GM18870 (cell line): Measurements from ENCODE around the gene GJB1.

Source experiments
- ATAC-seq: cut with Tn5 transposase; IDR thresholded peaks from one replicate; pipeline ENCODE4 v1.9.1; 2021; ENCODE audit warnings: moderate library complexity; ENCODE audit not compliant: unreplicated experiment

The GJB1 gene

GRCh38 chrX:71214604-71215337, 8.3 kb upstream of the GJB1 start:
- no peak for ATAC-seq

DNA sequence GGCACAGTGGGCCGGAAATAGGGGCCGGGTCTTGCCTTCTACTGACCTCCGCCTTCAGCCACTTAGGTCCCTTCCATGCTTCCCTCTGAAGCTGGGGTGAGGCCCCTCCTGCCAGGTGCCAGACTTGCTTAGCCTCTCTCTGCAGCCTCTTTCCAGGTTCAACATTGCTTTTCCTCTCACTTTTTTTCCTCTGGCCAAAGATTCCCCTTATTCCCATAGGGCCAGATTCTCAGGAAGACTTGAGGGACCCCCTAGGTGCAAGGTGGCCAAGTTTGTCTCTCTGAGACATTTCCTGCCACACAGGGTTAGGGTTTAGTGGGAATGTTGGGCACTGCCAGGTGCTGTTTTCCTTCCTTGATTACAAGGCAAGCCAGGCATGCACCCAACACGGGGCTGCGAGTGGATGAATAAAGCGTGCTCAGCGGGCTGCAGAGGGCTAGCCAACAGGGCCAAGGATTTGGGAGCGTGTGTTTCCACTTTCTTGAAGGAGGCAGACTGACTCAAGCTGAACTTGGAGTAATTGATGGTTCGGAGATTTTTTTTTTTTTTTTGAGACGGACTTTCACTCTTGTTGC, 7.6 kb upstream of the GJB1 start:
- ATAC-seq = no peak

DNA sequence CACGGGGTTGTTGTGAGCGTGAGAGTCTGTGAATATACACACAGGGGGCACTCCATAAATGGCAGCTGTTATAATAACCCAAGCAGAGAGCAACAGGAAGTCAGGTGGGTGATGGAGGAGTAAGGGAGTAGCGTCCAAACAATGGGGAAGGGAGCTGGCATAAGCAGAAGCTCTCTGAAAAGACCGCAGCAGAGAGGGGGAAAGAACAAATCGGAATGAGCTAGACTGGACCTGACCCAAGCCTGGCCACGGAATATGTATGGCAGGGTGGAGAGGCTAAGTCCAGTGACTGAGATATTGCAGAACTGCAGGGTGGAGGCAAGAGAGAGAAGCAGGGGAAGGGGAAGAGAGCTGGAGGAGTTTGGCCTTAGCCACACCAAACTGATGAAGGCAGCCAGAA, 6.5 kb upstream of the GJB1 start:
- no peak for ATAC-seq

DNA sequence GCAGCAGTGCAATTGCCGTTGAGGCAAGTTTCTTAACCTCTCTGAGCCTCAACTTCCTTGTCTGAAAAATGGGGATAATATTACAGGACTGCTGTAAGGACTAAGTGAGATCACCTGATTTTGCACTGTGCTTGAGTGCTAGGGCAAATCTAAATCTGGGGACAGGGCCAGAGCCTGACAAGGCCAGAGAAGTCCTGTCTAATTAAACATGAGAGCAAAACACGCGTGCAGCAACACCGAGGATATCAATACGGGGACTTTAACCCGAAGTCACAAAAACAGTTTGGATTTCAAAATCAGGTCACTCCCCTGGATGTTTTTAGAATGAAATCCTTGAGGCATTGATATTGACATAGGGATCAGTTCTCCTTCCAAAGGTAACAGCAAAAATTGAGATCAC, 5.7 kb upstream of the GJB1 start:
- ATAC-seq = no peak

DNA sequence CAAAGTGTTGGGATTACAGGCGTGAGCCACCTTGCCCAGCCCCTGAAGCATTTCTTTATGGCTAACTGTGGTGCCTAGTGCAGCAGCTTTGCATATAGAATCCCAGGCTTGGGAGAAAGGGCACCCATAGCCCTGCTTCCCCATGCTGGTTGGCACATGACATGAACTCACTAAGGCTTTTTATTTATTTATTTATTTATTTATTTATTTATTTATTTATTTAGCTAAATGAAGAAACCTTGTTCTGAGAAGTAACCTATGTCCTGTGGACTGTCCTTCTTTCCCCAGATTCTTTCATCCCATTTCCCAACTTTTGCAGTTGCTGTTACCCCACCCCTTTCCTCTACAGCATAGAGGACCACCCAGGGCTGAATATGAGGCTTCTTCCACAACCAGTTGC, 1.9 kb upstream of the GJB1 start:
- no peak for ATAC-seq

GRCh38 chrX:71224098-71224708, 1.2 kb downstream of the GJB1 start:
- ATAC-seq = no peak

- no peak for ATAC-seq
Measured at GRCh38 chrX:71225009-71225408, 2.0 kb downstream of the GJB1 start.

DNA sequence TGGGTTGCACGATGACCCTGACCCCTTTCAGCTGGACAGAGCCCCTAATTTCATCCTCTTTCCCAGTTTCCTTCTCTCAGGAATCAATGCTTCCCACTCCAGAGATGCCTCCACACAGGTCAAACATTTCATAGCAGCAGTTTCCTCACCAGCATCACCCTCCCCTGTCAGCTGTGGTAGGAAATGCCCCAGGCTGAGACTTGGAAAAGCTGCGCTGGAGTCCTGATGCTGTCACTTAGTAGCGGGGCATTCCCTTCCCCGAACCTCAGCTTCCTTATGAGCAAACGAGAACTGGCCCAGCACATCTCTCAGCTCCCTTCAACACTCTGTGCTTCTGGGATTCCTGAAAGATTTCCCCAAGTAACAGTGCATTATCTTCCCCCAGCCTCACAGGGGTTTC, 2.7 kb downstream of the GJB1 start:
- no peak for ATAC-seq

GRCh38 chrX:71227370-71228062, 4.5 kb downstream of the GJB1 start:
- no peak for ATAC-seq

- ATAC-seq = no peak
Measured at GRCh38 chrX:71228063-71228642, 5.1 kb downstream of the GJB1 start.

DNA sequence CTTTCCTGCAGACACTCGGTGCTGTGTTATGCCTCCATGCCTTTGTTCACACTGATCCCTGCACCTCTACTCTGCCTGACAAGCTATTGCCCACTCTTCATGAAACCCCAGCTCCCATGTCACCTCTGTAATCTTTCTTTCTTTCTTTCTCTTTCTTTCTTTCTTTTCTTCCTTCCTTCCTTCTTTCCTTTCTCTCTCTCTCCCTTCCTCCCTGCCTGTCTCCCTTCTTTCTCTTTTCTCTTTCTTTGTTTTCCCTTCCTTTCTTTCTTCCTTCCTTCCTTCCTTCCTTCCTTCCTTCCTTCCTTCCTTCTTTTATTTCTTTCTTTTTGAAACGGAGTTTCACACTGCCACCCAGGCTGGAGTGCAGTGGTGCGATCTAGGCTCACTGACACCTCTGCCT, 12.5 kb downstream of the GJB1 start:
- no peak for ATAC-seq

DNA sequence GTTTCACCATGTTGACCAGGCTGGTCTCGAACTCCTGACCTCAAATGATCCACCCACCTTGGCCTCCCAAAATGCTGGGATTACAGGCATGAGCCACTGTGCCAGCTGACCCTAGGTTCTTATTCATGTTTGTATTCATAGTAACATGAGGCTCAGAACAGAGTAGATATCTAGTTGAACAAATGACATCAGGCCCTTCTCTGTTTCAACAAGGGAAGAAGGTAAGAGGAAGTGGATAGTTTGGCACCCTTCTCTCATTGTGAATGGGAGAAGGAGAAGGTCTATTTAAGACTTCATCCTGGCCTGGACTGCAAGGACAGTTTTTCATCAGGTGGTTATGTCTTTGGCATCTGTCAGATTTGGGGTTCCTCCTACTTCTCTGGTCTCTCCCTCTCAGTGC, 13.8 kb downstream of the GJB1 start:
- ATAC-seq = no peak

- no peak for ATAC-seq
Measured at GRCh38 chrX:71239781-71240180, 16.8 kb downstream of the GJB1 start.

DNA sequence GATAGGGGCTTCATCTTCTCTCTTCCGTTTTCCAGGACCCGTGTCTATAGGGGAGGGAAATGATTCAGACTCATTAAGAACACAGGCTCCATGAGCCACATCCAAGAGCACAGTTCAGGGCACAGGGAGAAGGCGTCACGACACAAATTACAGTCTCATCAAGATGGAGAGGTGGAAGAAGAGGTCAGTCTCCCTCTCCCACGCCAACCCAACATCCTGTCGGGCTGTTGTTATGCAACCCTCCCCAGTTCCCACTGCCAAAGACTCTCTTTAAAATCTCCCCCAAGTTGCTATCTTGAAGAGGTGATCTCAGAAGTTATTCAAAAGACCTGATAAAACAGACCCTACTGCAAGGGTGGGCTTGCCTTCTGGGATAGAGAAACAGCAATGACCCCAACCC, 18.3 kb downstream of the GJB1 start:
- ATAC-seq = no peak

- no peak for ATAC-seq
Measured at GRCh38 chrX:71244359-71245128, 21.5 kb downstream of the GJB1 start.

GRCh38 chrX:71245159-71245558, 22.1 kb downstream of the GJB1 start:
- ATAC-seq = no peak

- no peak for ATAC-seq
Measured at GRCh38 chrX:71250841-71251240, 27.8 kb downstream of the GJB1 start.

GRCh38 chrX:71251466-71251973, 28.5 kb downstream of the GJB1 start:
- no peak for ATAC-seq

- no peak for ATAC-seq
Measured at GRCh38 chrX:71252221-71252620, 29.2 kb downstream of the GJB1 start.

GRCh38 chrX:71253253-71254091, 30.4 kb downstream of the GJB1 start:
- no peak for ATAC-seq
